Mesenchymal stem cell (in vitro differentiated cells and primary cell): Measurements from ENCODE around the gene NSMCE1.

Experiments
- DNase-seq: peaks from one replicate; pipeline ENCODE4 v3.0.0-alpha.2; 2013
- H2AFZ ChIP-seq: one replicate; pipeline ENCODE4 v1.6.1; 2013; ENCODE audit warnings: low read depth, mild to moderate bottlenecking, control low read depth, inconsistent platforms, low read length, moderate library complexity
- H2AK5ac ChIP-seq: 2 replicates; pipeline ENCODE4 v1.6.1; 2013; ENCODE audit warnings: low read length, moderate library complexity, mild to moderate bottlenecking, inconsistent platforms; ENCODE audit not compliant: severe bottlenecking
- H2BK120ac ChIP-seq: one replicate; pipeline ENCODE4 v1.6.1; 2013; ENCODE audit warnings: low read depth, mild to moderate bottlenecking, inconsistent platforms, low read length, moderate library complexity
- H2BK12ac ChIP-seq, 2 experiments: one replicate each; pipeline ENCODE4 v1.6.1; 2013; ENCODE audit warnings: inconsistent platforms in 2 of 2, low read length in 2 of 2, mild to moderate bottlenecking in 2 of 2, moderate library complexity in 2 of 2, control low read depth in 1 of 2
- H2BK15ac ChIP-seq: one replicate; pipeline ENCODE4 v1.6.1; 2013; ENCODE audit warnings: mild to moderate bottlenecking, low read depth, inconsistent platforms; ENCODE audit not compliant: poor library complexity, severe bottlenecking
- H2BK5ac ChIP-seq: 2 replicates; pipeline ENCODE4 v1.6.1; 2013; ENCODE audit warnings: low read depth, mild to moderate bottlenecking, low read length, control low read depth, inconsistent platforms; ENCODE audit not compliant: poor library complexity, severe bottlenecking
- H3K14ac ChIP-seq, 2 experiments: one replicate each; pipeline ENCODE4 v1.6.1; 2013; ENCODE audit warnings: inconsistent platforms in 2 of 2, low read length in 2 of 2, control low read depth in 1 of 2, mild to moderate bottlenecking in 1 of 2, moderate library complexity in 1 of 2
- H3K18ac ChIP-seq, 2 experiments: one replicate each; pipeline ENCODE4 v1.6.1; 2013; ENCODE audit warnings: inconsistent platforms in 2 of 2, low read length in 2 of 2, control low read depth in 1 of 2, low read depth in 1 of 2, mild to moderate bottlenecking in 1 of 2
- H3K23ac ChIP-seq, 2 experiments: one replicate each; pipeline ENCODE4 v1.6.1; 2013; ENCODE audit warnings: inconsistent platforms in 2 of 2, low read length in 2 of 2, mild to moderate bottlenecking in 2 of 2, moderate library complexity in 2 of 2, control low read depth in 1 of 2
- H3K27ac ChIP-seq: 2 replicates; pipeline ENCODE4 v1.5.1; 2013; ENCODE audit warnings: mild to moderate bottlenecking, moderate library complexity, low read length, control low read depth, inconsistent platforms; ENCODE audit not compliant: poor library complexity, severe bottlenecking
- H3K27me3 ChIP-seq, 2 experiments: 2 replicates each; pipeline versions ENCODE4 v1.6.1 to v1.7.0; 2013; ENCODE audit warnings: low read length in 2 of 2, mild to moderate bottlenecking in 2 of 2, moderate library complexity in 2 of 2, control low read depth in 1 of 2, inconsistent platforms in 1 of 2; ENCODE audit not compliant: control insufficient read depth in 1 of 2, insufficient read depth in 1 of 2
- H3K36me3 ChIP-seq, 2 experiments: 2 replicates each; pipeline versions ENCODE4 v1.6.1 to v1.7.0; 2013; ENCODE audit warnings: low read length in 2 of 2, control low read depth in 1 of 2, inconsistent platforms in 1 of 2, low read depth in 1 of 2, mild to moderate bottlenecking in 1 of 2; ENCODE audit not compliant: insufficient read depth in 2 of 2, control insufficient read depth in 1 of 2
- H3K4ac ChIP-seq, 2 experiments: one replicate each; pipeline ENCODE4 v1.6.1; 2013; ENCODE audit warnings: inconsistent platforms in 2 of 2, low read length in 2 of 2, mild to moderate bottlenecking in 2 of 2, moderate library complexity in 2 of 2, control low read depth in 1 of 2, low read depth in 1 of 2
- H3K4me1 ChIP-seq: 2 replicates; pipeline ENCODE4 v1.6.1; 2013; ENCODE audit warnings: low read depth, low read length, control low read depth; ENCODE audit not compliant: control insufficient read depth, insufficient read depth
- H3K4me2 ChIP-seq: 2 replicates; pipeline ENCODE4 v1.6.1; 2013; ENCODE audit warnings: low read length, mild to moderate bottlenecking, inconsistent platforms; ENCODE audit not compliant: poor library complexity, severe bottlenecking
- H3K4me3 ChIP-seq, 2 experiments: 2 replicates each; pipeline versions ENCODE4 v1.5.1 to v1.7.0; 2013; ENCODE audit warnings: low read length in 2 of 2, mild to moderate bottlenecking in 2 of 2, control low read depth in 1 of 2, low read depth in 1 of 2; ENCODE audit not compliant: insufficient read depth in 1 of 2
- H3K79me1 ChIP-seq: replicated peaks from 2 replicates; pipeline ENCODE4 v1.6.1; 2013; ENCODE audit warnings: mild to moderate bottlenecking, control low read depth, low read length, inconsistent platforms; ENCODE audit not compliant: poor library complexity, severe bottlenecking
- H3K9ac ChIP-seq: 2 replicates; pipeline ENCODE4 v1.7.0; 2013; ENCODE audit warnings: mild to moderate bottlenecking, low read length, moderate library complexity
- H3K9me3 ChIP-seq: 2 replicates; pipeline ENCODE4 v1.7.0; 2013; ENCODE audit warnings: mild to moderate bottlenecking, low read length; ENCODE audit not compliant: control insufficient read depth
- H4K8ac ChIP-seq: one replicate; pipeline ENCODE4 v1.6.1; 2013; ENCODE audit warnings: inconsistent platforms, mild to moderate bottlenecking, low read length, moderate library complexity
- H4K91ac ChIP-seq: one replicate; pipeline ENCODE4 v1.6.1; 2013; ENCODE audit warnings: mild to moderate bottlenecking, low read length, inconsistent platforms
- WGBS: methylation state at CpG from one replicate; pipeline ENCODE4 v1.1.7; 2013; ENCODE audit warnings: mixed read lengths; 5-methylcytosine and 5-hydroxymethylcytosine counted together

The NSMCE1 gene

GRCh38 chr16:27223701-27224100 lies 44.9 kb downstream of the NSMCE1 start:
- no peak overlapping the region for H3K4me3 ChIP-seq
- H3K9me3 ChIP-seq: no peaks in the 10 kb centered on the region
- peak overlapping the region in 1 of 2 experiments; percentile 20 for H3K4ac ChIP-seq
- no peak overlapping the region for H3K27ac ChIP-seq
- H3K79me1 ChIP-seq: peaks cover 2% of the 10 kb centered on the region
- WGBS: 83% methylated on average over 6 of the region's 6 CpGs
- H2BK15ac ChIP-seq: no peak overlapping the region
- H3K4me2 ChIP-seq: no peak overlapping the region
- no peak for DNase-seq
- H3K9ac ChIP-seq: peak overlapping the region; percentile 74
- no peak overlapping the region for H2BK5ac ChIP-seq
- H2AK5ac ChIP-seq: no peak overlapping the region
- peaks cover 23 to 69% of the 10 kb centered on the region in 2 experiments for H3K36me3 ChIP-seq
- no peak overlapping the region for H3K14ac ChIP-seq
- H2BK120ac ChIP-seq: no peak overlapping the region
- no peaks in the 10 kb centered on the region for H3K27me3 ChIP-seq
- H4K91ac ChIP-seq: no peak overlapping the region
- H2BK12ac ChIP-seq: peak overlapping the region in 1 of 2 experiments; percentile 74
- H3K23ac ChIP-seq: no peak overlapping the region
- peaks cover 12% of the 10 kb centered on the region for H3K4me1 ChIP-seq
- peak overlapping the region; percentile 70 for H4K8ac ChIP-seq
- no peak overlapping the region for H2AFZ ChIP-seq
- peak overlapping the region in 1 of 2 experiments; percentile 37 for H3K18ac ChIP-seq

GRCh38 chr16:27223226-27223610 lies 45.4 kb downstream of the NSMCE1 start:
- WGBS: 85% methylated on average over 8 of the region's 8 CpGs
- Histone ChIP-seq H4K8ac (peak overlapping the region; percentile 70), H3K79me1 (peaks cover 1% of the 10 kb centered on the region), H3K36me3 (peaks cover 23 to 70% of the 10 kb centered on the region in 2 experiments), H2BK12ac (peak overlapping the region in 1 of 2 experiments; percentile 74), H2AFZ (no peak overlapping the region), H3K4me3 (no peak overlapping the region), H4K91ac (no peak overlapping the region), H3K14ac (no peak overlapping the region), H3K4ac (peak overlapping the region; percentile 15 to 20), H3K4me1 (peaks cover 12% of the 10 kb centered on the region), H2AK5ac (no peak overlapping the region), H3K27me3 (no peaks in the 10 kb centered on the region), H2BK5ac (no peak overlapping the region), H3K23ac (no peak overlapping the region), H3K27ac (no peak overlapping the region), H2BK120ac (no peak overlapping the region), H3K9ac (peak overlapping the region; percentile 74), H3K18ac (peak overlapping the region; percentile 8 to 37), H3K4me2 (no peak overlapping the region), H3K9me3 (no peaks in the 10 kb centered on the region), H2BK15ac (no peak overlapping the region)
- DNase-seq: no peak

- H2AFZ ChIP-seq: no peak overlapping the region
- no peak overlapping the region for H2BK5ac ChIP-seq
- peak overlapping the region; percentile 15 to 79 for H3K4ac ChIP-seq
- peaks cover 1% of the 10 kb centered on the region for H3K79me1 ChIP-seq
- peak overlapping the region; percentile 79 for H4K8ac ChIP-seq
- H3K27ac ChIP-seq: no peak overlapping the region
- no peak overlapping the region for H3K4me2 ChIP-seq
- H3K18ac ChIP-seq: peak overlapping the region; percentile 44 to 64
- peaks cover 12% of the 10 kb centered on the region for H3K4me1 ChIP-seq
- peak overlapping the region; percentile 61 to 74 for H2BK12ac ChIP-seq
- WGBS: 47% methylated on average over 30 of the region's 30 CpGs
- peak overlapping the region in 1 of 2 experiments; percentile 50 for H3K4me3 ChIP-seq
- H3K14ac ChIP-seq: peak overlapping the region in 1 of 2 experiments; percentile 46
- peak overlapping the region; percentile 74 for H3K9ac ChIP-seq
- H3K23ac ChIP-seq: no peak overlapping the region
- H4K91ac ChIP-seq: peak overlapping the region; percentile 88
- H2AK5ac ChIP-seq: no peak overlapping the region
- no peak overlapping the region for H2BK120ac ChIP-seq
- H3K9me3 ChIP-seq: no peaks in the 10 kb centered on the region
- no peak overlapping the region for H2BK15ac ChIP-seq
- peaks cover 21 to 73% of the 10 kb centered on the region in 2 experiments for H3K36me3 ChIP-seq
- peak; percentile 72 for DNase-seq
- no peaks in the 10 kb centered on the region for H3K27me3 ChIP-seq
Measured at GRCh38 chr16:27222249-27223225, 46.0 kb downstream of the NSMCE1 start.

- 77% methylated on average over 7 of the region's 8 CpGs for WGBS
- H3K27me3 ChIP-seq: no peaks in the 10 kb centered on the region
- no peak overlapping the region for H2BK15ac ChIP-seq
- no peak overlapping the region for H2AFZ ChIP-seq
- peaks cover 1% of the 10 kb centered on the region for H3K79me1 ChIP-seq
- no peak overlapping the region for H3K18ac ChIP-seq
- no peak overlapping the region for H3K14ac ChIP-seq
- peak overlapping the region; percentile 74 for H3K9ac ChIP-seq
- H3K36me3 ChIP-seq: peaks cover 21 to 70% of the 10 kb centered on the region in 2 experiments
- peaks cover 10% of the 10 kb centered on the region for H3K4me1 ChIP-seq
- H3K27ac ChIP-seq: no peak overlapping the region
- H3K4me2 ChIP-seq: no peak overlapping the region
- peak overlapping the region in 1 of 2 experiments; percentile 35 for H3K4ac ChIP-seq
- no peak for DNase-seq
- peak overlapping the region; percentile 58 for H4K8ac ChIP-seq
- H2BK5ac ChIP-seq: no peak overlapping the region
- H2AK5ac ChIP-seq: no peak overlapping the region
- H4K91ac ChIP-seq: peak overlapping the region; percentile 10
- H2BK120ac ChIP-seq: no peak overlapping the region
- H3K9me3 ChIP-seq: no peaks in the 10 kb centered on the region
- H3K23ac ChIP-seq: no peak overlapping the region
- peak overlapping the region in 1 of 2 experiments; percentile 50 for H3K4me3 ChIP-seq
- peak overlapping the region in 1 of 2 experiments; percentile 7 for H2BK12ac ChIP-seq
Measured at GRCh38 chr16:27221576-27222248, 46.9 kb downstream of the NSMCE1 start.
